Keratinocyte (primary cell): ENCODE measurements around the gene CCDC102A. TPM values are rescaled to one million over a fixed set of nuclear protein-coding genes. Genes with fewer than 3 reads are reported as not detected.
A peak's percentile ranks its signal among the peaks of the same experiment; 100 is the strongest.

Experiments used
- DNase-seq: peaks from one replicate; pipeline ENCODE4 v3.0.0-alpha.2; 2011; ENCODE audit warnings: low read depth, missing footprints, low spot score
- FAIRE-seq: peaks from 2 replicates; lab custom pipeline; 2011; peaks lifted over from hg19 to GRCh38; lab: Jason Lieb, UNC
- H2AFZ ChIP-seq: 2 replicates; pipeline ENCODE4 v1.6.0; 2012; ENCODE audit warnings: low read length, control low read depth, inconsistent platforms; ENCODE audit not compliant: control insufficient read depth
- H3K27ac ChIP-seq: 2 replicates; pipeline ENCODE4 v1.5.1; 2011; ENCODE audit warnings: low read length; ENCODE audit not compliant: control insufficient read depth, insufficient read depth
- H3K27me3 ChIP-seq: 3 replicates; pipeline ENCODE4 v1.6.0; 2011; ENCODE audit warnings: low read length; ENCODE audit not compliant: control insufficient read depth, insufficient read depth; ENCODE audit errors: extremely low read depth
- H3K36me3 ChIP-seq, 2 experiments: 2 replicates in 1 of 2; 3 replicates in 1 of 2; pipeline ENCODE4 v1.5.1; 2011; ENCODE audit warnings: low read length in 2 of 2, mild to moderate bottlenecking in 1 of 2; ENCODE audit not compliant: control insufficient read depth in 2 of 2, insufficient read depth in 2 of 2; ENCODE audit errors: extremely low read depth in 1 of 2
- H3K4me1 ChIP-seq: 3 replicates; pipeline ENCODE4 v1.5.1; 2011; ENCODE audit warnings: low read length; ENCODE audit not compliant: control insufficient read depth, insufficient read depth; ENCODE audit errors: extremely low read depth
- H3K4me2 ChIP-seq: 3 replicates; pipeline ENCODE4 v1.6.0; 2011; ENCODE audit warnings: low read depth, low read length; ENCODE audit not compliant: control insufficient read depth, insufficient read depth; ENCODE audit errors: extremely low read depth
- H3K4me3 ChIP-seq, 3 experiments: fragments of 200-600 bp in 1 of 3; sonication (generic) in 1 of 3; 2 replicates in 2 of 3; 3 replicates in 1 of 3; pipeline ENCODE4 v1.5.1; 2011 to 2016; ENCODE audit warnings: low read length in 3 of 3, mild to moderate bottlenecking in 3 of 3, control low read depth in 2 of 3, inconsistent platforms in 1 of 3, low read depth in 1 of 3, mixed read lengths in 1 of 3, mixed run types in 1 of 3, moderate library complexity in 1 of 3; ENCODE audit not compliant: control insufficient read depth in 2 of 3, insufficient read depth in 2 of 3; ENCODE audit errors: extremely low read depth in 1 of 3
- H3K79me2 ChIP-seq: 2 replicates; pipeline ENCODE4 v1.6.0; 2012; ENCODE audit warnings: low read length; ENCODE audit not compliant: control insufficient read depth, insufficient read depth
- H3K9ac ChIP-seq: 3 replicates; pipeline ENCODE4 v1.6.0; 2011; ENCODE audit warnings: low read length; ENCODE audit not compliant: control insufficient read depth, insufficient read depth; ENCODE audit errors: extremely low read depth
- H3K9me1 ChIP-seq: 3 replicates; pipeline ENCODE4 v1.6.0; 2011; ENCODE audit warnings: low read length; ENCODE audit not compliant: control insufficient read depth, insufficient read depth; ENCODE audit errors: extremely low read depth
- H3K9me3 ChIP-seq: 2 replicates; pipeline ENCODE4 v1.5.1; 2012; ENCODE audit warnings: low read depth, low read length; ENCODE audit not compliant: control insufficient read depth
- H4K20me1 ChIP-seq: 3 replicates; pipeline ENCODE4 v1.6.0; 2011; ENCODE audit warnings: low read length; ENCODE audit not compliant: control insufficient read depth, insufficient read depth; ENCODE audit errors: extremely low read depth
- CTCF ChIP-seq, 3 experiments: IDR thresholded peaks in 1 of 3; conservative IDR thresholded peaks in 1 of 3; optimal IDR thresholded peaks in 1 of 3; 2 replicates in 2 of 3; 3 replicates in 1 of 3; pipeline versions ENCODE3 to v1.5.1; 2011; ENCODE audit warnings: low read length in 3 of 3, mild to moderate bottlenecking in 3 of 3, moderate library complexity in 2 of 3, control low read depth in 1 of 3, inconsistent platforms in 1 of 3; ENCODE audit not compliant: insufficient read depth in 2 of 3; ENCODE audit errors: extremely low read depth in 1 of 3
- EZH2 ChIP-seq: IDR thresholded peaks from one replicate; pipeline ENCODE4 v1.6.1; 2012; ENCODE audit warnings: inconsistent platforms, mild to moderate bottlenecking, low read length, moderate library complexity
- dilution Hi-C: fragments of 300-500 bp; cut with MboI; formaldehyde crosslinking; loops from one replicate; pipeline ENCODE4 v1.7.0; 2020; ENCODE audit warnings: low sequenced_read_pairs; ENCODE audit not compliant: extremely low pct_ligation_motif_present
- polyA plus RNA-seq, 5 experiments: library from polyadenylated mRNA; depleted of rRNA in 3 of 5; stranded (reverse) in 3 of 5; stranded (forward) in 1 of 5; unstranded in 1 of 5; fragments of >200 nt; gene quantifications; 1 replicate in 1 of 5; 2 replicates in 3 of 5; 3 replicates in 1 of 5; pipeline versions ENCODE4 v1.2.1 to v1.2.3, GENCODE V29; 2011 to 2012; ENCODE audit warnings: missing spikeins in 2 of 5, low read depth in 1 of 5, low replicate concordance in 1 of 5

Gene CCDC102A
- polyA plus RNA-seq, 1 donor (not counting 4 experiments of a cell fraction or from before 2014, with no cell fraction given), result 2.2 TPM

DNA sequence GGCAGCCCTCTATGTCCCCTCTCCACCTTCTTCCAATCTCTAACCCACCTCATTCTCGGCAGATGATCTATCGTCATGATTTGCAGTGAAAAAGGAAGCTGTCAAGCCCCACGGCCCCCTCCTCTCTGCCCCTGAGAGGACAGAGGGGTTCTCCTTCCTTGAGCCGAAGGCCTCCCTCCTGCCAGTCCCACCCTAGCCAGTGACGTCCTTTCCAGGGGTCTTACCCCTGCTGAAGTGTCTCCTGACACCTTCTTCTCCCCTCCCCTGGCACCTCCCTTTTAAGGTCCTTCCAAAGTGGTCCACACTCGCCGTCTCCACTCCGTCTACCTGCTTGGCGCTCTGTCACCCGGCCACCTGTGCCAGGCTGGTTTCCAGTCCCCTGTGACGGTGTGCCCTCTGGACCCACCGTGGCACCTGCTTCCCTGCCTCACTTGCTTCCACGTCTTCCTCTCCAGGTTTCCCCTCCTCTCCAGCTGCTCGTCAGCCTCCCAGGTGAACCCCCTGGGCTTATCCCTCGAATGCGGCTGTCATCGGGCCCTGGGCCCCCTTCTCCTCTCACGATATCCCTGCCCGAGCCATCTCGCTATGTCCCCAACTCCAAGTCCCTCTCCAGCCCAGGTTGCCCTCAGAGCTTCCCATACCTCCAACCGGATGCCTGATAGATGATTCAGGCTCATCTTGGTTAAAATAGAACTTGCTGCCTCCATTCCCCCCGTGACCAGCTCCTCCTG lies 5.7 kb downstream of the CCDC102A start:
- Histone ChIP-seq H3K27ac (no peak overlapping the region), H4K20me1 (no peaks in the 10 kb centered on the region), H3K9me1 (no peaks in the 10 kb centered on the region), H3K4me3 (no peak overlapping the region), H3K27me3 (no peaks in the 10 kb centered on the region), H3K36me3 (no peaks in the 10 kb centered on the region), H3K9me3 (no peaks in the 10 kb centered on the region), H3K79me2 (no peaks in the 10 kb centered on the region), H3K4me2 (no peak overlapping the region), H2AFZ (no peak overlapping the region), H3K4me1 (peaks cover 17% of the 10 kb centered on the region), H3K9ac (no peak overlapping the region)
- DNase-seq, result no peak
- no peak for TF ChIP-seq CTCF (optimal IDR thresholded peaks at IDR 0.05 in 1 of 3, IDR thresholded peaks at IDR 0.05 in 1 of 3, conservative IDR thresholded peaks at IDR 0.05 in 1 of 3; ENCODE audit: extremely low read depth in 1 of 3, insufficient read depth in 2 of 3, low read length in 3 of 3)
- no peak for TF ChIP-seq EZH2
- no peak for FAIRE-seq
- dilution Hi-C loops, result no loop called here

DNA sequence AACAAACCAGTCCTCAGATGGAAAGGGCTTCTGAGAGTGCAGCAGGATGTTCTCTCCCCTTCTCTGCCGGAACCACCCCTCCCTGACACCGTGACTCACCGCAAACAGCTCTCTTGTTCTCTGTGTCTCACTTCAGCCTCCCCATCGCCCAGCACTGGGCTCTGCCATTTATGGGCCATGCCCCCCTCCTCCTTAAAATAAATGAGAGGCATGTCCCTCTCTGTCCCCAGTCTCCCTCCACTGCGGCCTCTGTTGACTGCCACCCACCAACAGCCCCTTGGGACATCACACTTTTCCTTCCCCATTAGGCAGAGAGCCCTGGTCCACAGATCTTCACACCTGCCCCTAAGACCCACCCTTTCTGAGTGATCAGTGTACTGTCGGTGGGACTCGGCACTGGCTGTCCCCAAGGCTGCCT lies 6.3 kb downstream of the CCDC102A start:
- no peak overlapping the region for H3K4me2 ChIP-seq
- dilution Hi-C loops, result no loop called here
- peaks cover 17% of the 10 kb centered on the region for H3K4me1 ChIP-seq

More for the DNA sequence above, 6.3 kb downstream of the CCDC102A start:
- H3K27me3 ChIP-seq, result no peaks in the 10 kb centered on the region
- H3K4me3 ChIP-seq, result no peak overlapping the region
- H3K9me1 ChIP-seq, result no peaks in the 10 kb centered on the region
- TF ChIP-seq EZH2, result no peak
- TF ChIP-seq CTCF (optimal IDR thresholded peaks at IDR 0.05 in 1 of 3, IDR thresholded peaks at IDR 0.05 in 1 of 3, conservative IDR thresholded peaks at IDR 0.05 in 1 of 3; ENCODE audit: extremely low read depth in 1 of 3, insufficient read depth in 2 of 3, low read length in 3 of 3), result no peak
- FAIRE-seq (peak; percentile 53), DNase-seq (no peak)
- H3K36me3 ChIP-seq, result no peaks in the 10 kb centered on the region
- H4K20me1 ChIP-seq, result no peaks in the 10 kb centered on the region
- H3K79me2 ChIP-seq, result no peaks in the 10 kb centered on the region
- no peak overlapping the region for H3K27ac ChIP-seq
- H3K9me3 ChIP-seq, result no peaks in the 10 kb centered on the region
- H2AFZ ChIP-seq, result no peak overlapping the region
- H3K9ac ChIP-seq, result no peak overlapping the region
